ENCODE results near the gene CXorf66. TPM values are rescaled to one million over a fixed set of nuclear protein-coding genes. Genes with fewer than 3 reads are reported as not detected.

The CXorf66 gene
- total RNA-seq, 2 experiments from 2014 or later = not detected

DNA sequence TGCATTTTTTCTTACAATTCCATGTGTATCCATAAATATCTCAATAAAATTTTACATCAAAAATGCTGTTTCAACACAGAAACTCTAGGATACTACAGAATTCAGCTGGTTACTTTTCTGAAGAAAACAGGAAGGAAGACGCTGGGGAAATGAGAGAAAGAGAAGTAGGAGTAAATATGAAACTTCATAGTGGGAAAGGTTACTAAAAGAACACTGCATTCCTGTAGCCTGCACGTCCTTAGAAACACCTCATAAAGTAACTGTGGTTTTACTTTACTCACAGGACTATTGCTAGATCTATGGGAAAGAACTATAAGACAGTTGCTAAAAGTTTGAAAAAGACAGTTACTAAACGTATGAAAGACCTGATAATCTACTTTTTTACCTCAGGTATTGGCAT is 55.6 kb downstream of the CXorf66 start:
- no peak for DNase-seq
- peaks cover 2% of the 10 kb centered on the region for H3K36me3 Mint-ChIP-seq (ENCODE audit: low read depth)
- H3K4me3 Mint-ChIP-seq = no peak overlapping the region
- H3K27ac Mint-ChIP-seq = no peak overlapping the region
- CTCF ChIA-PET = no interaction called here
- peaks cover 18% of the 10 kb centered on the region for H3K4me1 Mint-ChIP-seq
- POLR2A ChIA-PET = no interaction called here
- no peaks in the 10 kb centered on the region for H3K27me3 Mint-ChIP-seq
- H3K9me3 Mint-ChIP-seq = no peaks in the 10 kb centered on the region

DNA sequence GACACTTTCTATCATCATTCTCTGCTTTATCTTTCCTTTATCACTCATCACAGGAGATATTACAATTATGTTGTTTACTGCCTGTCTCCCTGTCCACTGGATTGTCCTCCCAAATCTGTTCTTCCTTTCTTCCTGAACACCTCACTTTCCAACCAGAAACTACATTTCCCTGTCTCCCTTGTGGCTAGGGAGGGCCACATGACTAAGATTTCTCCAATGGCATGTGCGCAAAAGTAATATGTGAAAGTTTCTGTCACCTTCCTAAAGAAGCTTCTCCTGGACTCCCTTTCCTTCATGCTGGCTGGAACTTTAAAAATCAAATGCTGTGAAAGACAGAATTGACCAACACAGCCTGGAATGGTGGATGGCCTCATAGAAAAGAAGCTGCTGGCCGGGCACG is 58.2 kb downstream of the CXorf66 start:
- POLR2A ChIA-PET = no interaction called here
- Mint-ChIP-seq H3K9me3 (no peaks in the 10 kb centered on the region), H3K27ac (no peak overlapping the region), H3K27me3 (no peaks in the 10 kb centered on the region), H3K36me3 (ENCODE audit: low read depth) (no peaks in the 10 kb centered on the region), H3K4me3 (no peak overlapping the region), H3K4me1 (peaks cover 18% of the 10 kb centered on the region)
- DNase-seq = no peak
- CTCF ChIA-PET = no interaction called here

DNA sequence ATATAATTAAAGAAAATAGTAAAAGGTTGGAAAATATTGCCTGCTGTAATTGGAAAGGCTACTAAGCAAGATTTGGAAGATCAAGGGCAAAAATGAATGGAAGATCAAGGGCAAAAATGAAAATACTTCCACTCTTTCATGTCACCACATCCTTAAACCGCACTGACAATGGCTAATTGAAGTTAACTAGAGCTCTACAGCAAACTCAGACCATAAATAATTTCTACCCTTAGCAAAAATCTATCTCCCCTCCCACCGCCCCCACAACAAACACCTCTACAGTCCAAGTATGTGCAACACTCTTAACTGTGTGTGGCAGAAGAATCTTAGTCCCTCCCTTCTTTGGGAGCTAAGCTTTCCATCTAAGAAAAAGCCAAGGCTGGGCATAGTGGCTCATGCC is 59.6 kb downstream of the CXorf66 start:
- no peak overlapping the region for H3K27ac Mint-ChIP-seq
- ChIA-PET CTCF (no interaction called here), POLR2A (no interaction called here)
- H3K27me3 Mint-ChIP-seq = no peaks in the 10 kb centered on the region
- no peaks in the 10 kb centered on the region for H3K9me3 Mint-ChIP-seq
- H3K4me1 Mint-ChIP-seq = peaks cover 13% of the 10 kb centered on the region
- H3K36me3 Mint-ChIP-seq (ENCODE audit: low read depth) = no peaks in the 10 kb centered on the region
- no peak for DNase-seq
- no peak overlapping the region for H3K4me3 Mint-ChIP-seq

Other genes with a start within 250 kb of the CXorf66 start
- 10 to 100 TPM; 11.3 to 12.3 TPM for gene ATP11C, start 32.5 kb downstream of the CXorf66 start, total RNA-seq

All from activated CD4-positive, alpha-beta memory T cell treated with anti-CD3 and anti-CD28 coated beads, Interleukin-2, amount 10 ng/mL, durations not matched to agents 7 days and 5 days (primary cell).